GM23338 (cell line): ENCODE measurements around the gene TNNI2. TPM values are rescaled to one million over a fixed set of nuclear protein-coding genes. Genes with fewer than 3 reads are reported as not detected.

Experiments used
- ATAC-seq: fragments of 200-7000 bp; cut with Tn5 transposase; 3 replicates; pipeline ENCODE4 v1.9.1; 2020
- DNase-seq: peaks from one replicate; pipeline ENCODE4 v3.0.0-alpha.2; 2015; ENCODE audit warnings: low spot score
- H2AFZ ChIP-seq: fragments of 200-600 bp; sonication (generic); 2 replicates; pipeline ENCODE4 v1.8.0; 2016; ENCODE audit warnings: antibody characterized with exemption, mild to moderate bottlenecking, moderate library complexity
- H3F3A ChIP-seq: fragments of 200-600 bp; sonication (generic); replicated peaks from 2 replicates; pipeline ENCODE4 v1.8.0; 2017; ENCODE audit warnings: antibody characterized with exemption, mixed run types, low read depth
- H3K27ac ChIP-seq: fragments of 200-600 bp; sonication (generic); 2 replicates; pipeline ENCODE4 v1.6.1; 2016; ENCODE audit warnings: low read depth
- H3K27me3 ChIP-seq: fragments of 200-600 bp; sonication (generic); 2 replicates; pipeline ENCODE4 v1.8.0; 2016; ENCODE audit warnings: mild to moderate bottlenecking, mixed run types, moderate library complexity; ENCODE audit not compliant: insufficient read depth
- H3K36me3 ChIP-seq: fragments of 200-600 bp; sonication (generic); 2 replicates; pipeline ENCODE4 v1.8.0; 2016; ENCODE audit warnings: mild to moderate bottlenecking; ENCODE audit not compliant: insufficient read depth
- H3K4me1 ChIP-seq: fragments of 200-600 bp; sonication (generic); 2 replicates; pipeline ENCODE4 v1.8.0; 2016; ENCODE audit warnings: mild to moderate bottlenecking, moderate library complexity; ENCODE audit not compliant: insufficient read depth
- H3K4me2 ChIP-seq: fragments of 200-600 bp; sonication (generic); 2 replicates; pipeline ENCODE4 v1.7.1; 2017; ENCODE audit warnings: mixed run types
- H3K4me3 ChIP-seq: fragments of 200-600 bp; sonication (generic); 2 replicates; pipeline ENCODE4 v1.6.1; 2016; ENCODE audit warnings: mixed run types
- H3K79me2 ChIP-seq: fragments of 200-600 bp; sonication (generic); replicated peaks from 2 replicates; pipeline ENCODE4 v1.8.0; 2017; ENCODE audit warnings: mild to moderate bottlenecking; ENCODE audit not compliant: insufficient read depth
- H3K9me2 ChIP-seq: fragments of 200-600 bp; sonication (generic); 2 replicates; pipeline ENCODE4 v1.8.0; 2017; ENCODE audit not compliant: insufficient read depth
- H4K20me1 ChIP-seq: fragments of 200-600 bp; sonication (generic); replicated peaks from 2 replicates; pipeline ENCODE4 v1.8.0; 2017; ENCODE audit warnings: mild to moderate bottlenecking; ENCODE audit not compliant: insufficient read depth
- H3K27ac Mint-ChIP-seq: 2 replicates; pipeline ENCODE4 v1.8.0; 2020; ENCODE audit warnings: inconsistent platforms, mild to moderate bottlenecking, moderate library complexity, mixed read lengths
- H3K27me3 Mint-ChIP-seq: 3 replicates; pipeline ENCODE4 v1.8.0; 2022; ENCODE audit warnings: low read depth, mild to moderate bottlenecking, moderate library complexity, mixed read lengths, inconsistent platforms; ENCODE audit not compliant: insufficient read depth, poor library complexity
- H3K36me3 Mint-ChIP-seq: 3 replicates; pipeline ENCODE4 v1.8.0; 2021; ENCODE audit warnings: low read depth, mild to moderate bottlenecking, inconsistent platforms, moderate library complexity, mixed read lengths
- H3K4me1 Mint-ChIP-seq: 3 replicates; pipeline ENCODE4 v1.8.0; 2020; ENCODE audit warnings: mild to moderate bottlenecking, inconsistent platforms, mixed read lengths
- H3K4me3 Mint-ChIP-seq: 3 replicates; pipeline ENCODE4 v1.8.0; 2021; ENCODE audit warnings: moderate library complexity, mild to moderate bottlenecking, inconsistent platforms, mixed read lengths
- H3K9me3 Mint-ChIP-seq: 3 replicates; pipeline ENCODE4 v1.8.0; 2020; ENCODE audit warnings: moderate library complexity, mild to moderate bottlenecking, inconsistent platforms, mixed read lengths
- CREB1 ChIP-seq: fragments of 250-450 bp; sonication (Bioruptor Pico); IDR thresholded peaks from 2 replicates; pipeline ENCODE4 v1.5.0; 2020; ENCODE audit warnings: low read depth, mild to moderate bottlenecking, moderate library complexity
- EZH2 ChIP-seq: fragments of 200-600 bp; sonication (generic); IDR thresholded peaks from one replicate; pipeline ENCODE4 v1.8.0; 2017; ENCODE audit warnings: antibody characterized with exemption, mild to moderate bottlenecking, low read depth; ENCODE audit not compliant: unreplicated experiment
- JUNB ChIP-seq: IDR thresholded peaks from one replicate; pipeline ENCODE4 v1.6.1; 2016; ENCODE audit warnings: antibody characterized with exemption; ENCODE audit not compliant: unreplicated experiment
- NANOG ChIP-seq: IDR thresholded peaks from 2 replicates; pipeline ENCODE4 v1.6.1; 2016; ENCODE audit warnings: antibody characterized with exemption, borderline replicate concordance
- POLR2AphosphoS5 ChIP-seq: IDR thresholded peaks from 2 replicates; pipeline ENCODE4 v1.6.1; 2016; ENCODE audit warnings: antibody characterized with exemption, low read depth
- STAT1 ChIP-seq: IDR thresholded peaks from one replicate; pipeline ENCODE4 v1.6.1; 2016; ENCODE audit warnings: antibody characterized with exemption; ENCODE audit not compliant: unreplicated experiment
- ZNF114 ChIP-seq: fragments of 250-450 bp; sonication (Bioruptor Pico); IDR thresholded peaks from 2 replicates; pipeline ENCODE4 v1.5.0; 2020; ENCODE audit warnings: mild to moderate bottlenecking, moderate library complexity
- ZNF331 ChIP-seq: fragments of 250-450 bp; sonication (Bioruptor Pico); IDR thresholded peaks from 2 replicates; pipeline ENCODE4 v1.5.0; 2020; ENCODE audit warnings: low read depth, mild to moderate bottlenecking, moderate library complexity
- polyA plus RNA-seq: library from polyadenylated mRNA; unstranded; fragments of >200 nt; fragmentation: Nextera tagmentation; extraction: Ambion mirVana; gene quantifications from 2 replicates; pipeline ENCODE4 v1.2.1, GENCODE V29; 2016
- total RNA-seq: library from RNA; depleted of rRNA; stranded (reverse); fragments of >200 nt; shearing (Covaris generic); gene quantifications from 2 replicates; pipeline ENCODE4 v1.2.3, GENCODE V29; 2014
- TF ChIP-seq, protein P1 (sequence below): IDR thresholded peaks from one replicate; pipeline ENCODE4 v1.6.1; 2018; ENCODE audit warnings: antibody characterized with exemption; ENCODE audit not compliant: unreplicated experiment
- TF ChIP-seq, protein P2 (sequence below): fragments of 250-450 bp; sonication (Bioruptor Pico); IDR thresholded peaks from 2 replicates; pipeline ENCODE4 v1.5.0; 2020; ENCODE audit warnings: mild to moderate bottlenecking, moderate library complexity
- TF ChIP-seq, protein P3 (sequence below): IDR thresholded peaks from 2 replicates; pipeline ENCODE4 v1.6.1; 2016; ENCODE audit warnings: antibody characterized with exemption

TNNI2 gene
- total and polyA plus RNA-seq, 2 experiments from 2014 or later: not detected

DNA sequence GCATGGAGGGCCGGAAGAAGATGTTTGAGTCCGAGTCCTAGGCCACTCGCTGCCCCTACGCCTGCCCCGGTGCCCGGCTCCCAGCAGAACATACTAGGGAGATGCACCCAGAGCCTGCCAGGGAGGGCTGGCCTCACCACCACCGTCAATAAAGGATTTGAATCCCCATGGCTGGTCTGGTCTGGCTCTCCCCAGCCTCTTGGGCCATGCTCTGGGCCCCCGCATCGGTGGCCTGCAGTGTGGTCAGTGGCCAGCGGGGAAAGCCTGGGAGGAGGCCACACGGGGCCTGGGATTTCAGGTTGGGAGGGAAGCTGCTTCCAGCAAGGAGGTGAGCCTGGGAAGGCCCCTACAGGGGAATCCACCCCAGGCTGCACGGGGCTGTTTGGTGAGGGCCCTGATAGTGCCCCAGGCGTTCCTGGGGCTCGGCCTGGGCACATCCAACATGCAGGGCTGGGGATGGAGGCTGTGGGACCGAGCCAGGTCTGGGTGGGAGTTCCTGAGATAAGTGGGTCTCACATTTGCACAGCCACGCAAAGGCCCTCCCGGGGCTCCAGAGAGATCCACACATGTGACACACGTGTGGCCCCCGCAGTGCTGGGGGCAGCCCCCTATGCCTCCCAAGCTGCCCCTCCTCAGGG is 2.8 kb downstream of the TNNI2 start (continued):
- TF ChIP-seq, protein P1, sequence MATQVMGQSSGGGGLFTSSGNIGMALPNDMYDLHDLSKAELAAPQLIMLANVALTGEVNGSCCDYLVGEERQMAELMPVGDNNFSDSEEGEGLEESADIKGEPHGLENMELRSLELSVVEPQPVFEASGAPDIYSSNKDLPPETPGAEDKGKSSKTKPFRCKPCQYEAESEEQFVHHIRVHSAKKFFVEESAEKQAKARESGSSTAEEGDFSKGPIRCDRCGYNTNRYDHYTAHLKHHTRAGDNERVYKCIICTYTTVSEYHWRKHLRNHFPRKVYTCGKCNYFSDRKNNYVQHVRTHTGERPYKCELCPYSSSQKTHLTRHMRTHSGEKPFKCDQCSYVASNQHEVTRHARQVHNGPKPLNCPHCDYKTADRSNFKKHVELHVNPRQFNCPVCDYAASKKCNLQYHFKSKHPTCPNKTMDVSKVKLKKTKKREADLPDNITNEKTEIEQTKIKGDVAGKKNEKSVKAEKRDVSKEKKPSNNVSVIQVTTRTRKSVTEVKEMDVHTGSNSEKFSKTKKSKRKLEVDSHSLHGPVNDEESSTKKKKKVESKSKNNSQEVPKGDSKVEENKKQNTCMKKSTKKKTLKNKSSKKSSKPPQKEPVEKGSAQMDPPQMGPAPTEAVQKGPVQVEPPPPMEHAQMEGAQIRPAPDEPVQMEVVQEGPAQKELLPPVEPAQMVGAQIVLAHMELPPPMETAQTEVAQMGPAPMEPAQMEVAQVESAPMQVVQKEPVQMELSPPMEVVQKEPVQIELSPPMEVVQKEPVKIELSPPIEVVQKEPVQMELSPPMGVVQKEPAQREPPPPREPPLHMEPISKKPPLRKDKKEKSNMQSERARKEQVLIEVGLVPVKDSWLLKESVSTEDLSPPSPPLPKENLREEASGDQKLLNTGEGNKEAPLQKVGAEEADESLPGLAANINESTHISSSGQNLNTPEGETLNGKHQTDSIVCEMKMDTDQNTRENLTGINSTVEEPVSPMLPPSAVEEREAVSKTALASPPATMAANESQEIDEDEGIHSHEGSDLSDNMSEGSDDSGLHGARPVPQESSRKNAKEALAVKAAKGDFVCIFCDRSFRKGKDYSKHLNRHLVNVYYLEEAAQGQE: no peak
- no peak for TF ChIP-seq NANOG

DNA sequence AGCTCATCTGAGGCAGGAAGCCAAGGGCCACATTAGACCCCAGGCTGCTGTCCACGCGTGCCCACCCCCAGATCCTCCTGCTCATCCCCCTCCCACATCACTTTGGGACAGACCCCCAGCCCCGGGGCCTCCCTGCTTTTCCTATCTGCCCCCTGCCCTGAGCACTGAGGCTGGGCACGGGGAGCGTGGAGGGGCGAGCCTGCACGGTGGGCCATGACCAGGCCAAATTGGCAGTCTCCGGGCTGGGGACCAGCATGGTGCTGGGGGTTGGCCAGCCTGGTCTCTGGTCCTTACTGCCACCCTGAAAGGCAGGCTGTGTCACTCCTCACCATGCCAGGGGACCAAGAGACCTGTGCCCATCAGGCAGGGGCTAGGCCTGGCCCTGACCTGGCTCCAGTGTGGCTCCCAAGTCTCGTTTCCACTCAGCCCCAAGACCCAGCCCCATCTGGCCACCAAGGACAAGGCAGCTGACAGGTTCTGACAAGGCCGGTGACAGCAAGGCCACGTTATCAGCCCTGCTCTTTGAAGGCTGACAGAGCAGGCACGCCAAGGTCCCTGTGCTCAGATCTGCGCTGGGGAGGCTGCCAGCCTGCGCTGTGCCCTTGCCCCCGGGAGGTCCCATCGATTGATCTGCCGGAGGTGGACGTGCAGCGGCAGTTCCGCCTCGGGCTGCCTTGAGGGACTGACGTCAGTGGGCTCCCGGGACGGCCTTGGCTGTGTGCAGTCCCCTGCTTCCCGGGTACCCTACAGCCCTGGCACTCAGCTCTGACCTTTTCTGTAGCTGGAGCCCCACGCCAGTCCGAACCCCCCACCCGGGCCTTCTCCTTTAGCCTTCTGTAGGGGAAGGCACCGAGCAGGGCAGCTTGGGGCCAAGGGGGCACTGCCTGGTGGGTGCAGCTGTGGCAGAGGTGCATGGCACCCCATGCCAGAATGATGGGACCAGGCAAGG is 3.6 kb downstream of the TNNI2 start:
- H3K27ac Mint-ChIP-seq: no peak overlapping the region
- Histone ChIP-seq H2AFZ (no peak overlapping the region), H3K9me2 (no peaks in the 10 kb centered on the region), H3K4me3 (no peak overlapping the region), H3K27me3 (no peaks in the 10 kb centered on the region), H3K4me2 (no peak overlapping the region), H3K27ac (no peak overlapping the region), H3K36me3 (no peaks in the 10 kb centered on the region), H3K79me2 (no peaks in the 10 kb centered on the region), H3F3A (no peaks in the 10 kb centered on the region), H3K4me1 (no peaks in the 10 kb centered on the region), H4K20me1 (no peaks in the 10 kb centered on the region)
- no peaks in the 10 kb centered on the region; the same call in 2 of the 3 replicates for H3K9me3 Mint-ChIP-seq
- no peaks in the 10 kb centered on the region for H3K36me3 Mint-ChIP-seq
- DNase-seq (no peak), ATAC-seq (no peak)
- no peaks in the 10 kb centered on the region for H3K4me1 Mint-ChIP-seq
- H3K4me3 Mint-ChIP-seq: no peak overlapping the region
- peaks cover 7% of the 10 kb centered on the region for H3K27me3 Mint-ChIP-seq
- TF ChIP-seq STAT1 (no peak), ZNF331 (CRISPR knock-in tag) (no peak), ZNF114 (CRISPR knock-in tag) (no peak), POLR2AphosphoS5 (no peak), CREB1 (no peak), JUNB (no peak), EZH2 (no peak)
- TF ChIP-seq, protein P2, sequence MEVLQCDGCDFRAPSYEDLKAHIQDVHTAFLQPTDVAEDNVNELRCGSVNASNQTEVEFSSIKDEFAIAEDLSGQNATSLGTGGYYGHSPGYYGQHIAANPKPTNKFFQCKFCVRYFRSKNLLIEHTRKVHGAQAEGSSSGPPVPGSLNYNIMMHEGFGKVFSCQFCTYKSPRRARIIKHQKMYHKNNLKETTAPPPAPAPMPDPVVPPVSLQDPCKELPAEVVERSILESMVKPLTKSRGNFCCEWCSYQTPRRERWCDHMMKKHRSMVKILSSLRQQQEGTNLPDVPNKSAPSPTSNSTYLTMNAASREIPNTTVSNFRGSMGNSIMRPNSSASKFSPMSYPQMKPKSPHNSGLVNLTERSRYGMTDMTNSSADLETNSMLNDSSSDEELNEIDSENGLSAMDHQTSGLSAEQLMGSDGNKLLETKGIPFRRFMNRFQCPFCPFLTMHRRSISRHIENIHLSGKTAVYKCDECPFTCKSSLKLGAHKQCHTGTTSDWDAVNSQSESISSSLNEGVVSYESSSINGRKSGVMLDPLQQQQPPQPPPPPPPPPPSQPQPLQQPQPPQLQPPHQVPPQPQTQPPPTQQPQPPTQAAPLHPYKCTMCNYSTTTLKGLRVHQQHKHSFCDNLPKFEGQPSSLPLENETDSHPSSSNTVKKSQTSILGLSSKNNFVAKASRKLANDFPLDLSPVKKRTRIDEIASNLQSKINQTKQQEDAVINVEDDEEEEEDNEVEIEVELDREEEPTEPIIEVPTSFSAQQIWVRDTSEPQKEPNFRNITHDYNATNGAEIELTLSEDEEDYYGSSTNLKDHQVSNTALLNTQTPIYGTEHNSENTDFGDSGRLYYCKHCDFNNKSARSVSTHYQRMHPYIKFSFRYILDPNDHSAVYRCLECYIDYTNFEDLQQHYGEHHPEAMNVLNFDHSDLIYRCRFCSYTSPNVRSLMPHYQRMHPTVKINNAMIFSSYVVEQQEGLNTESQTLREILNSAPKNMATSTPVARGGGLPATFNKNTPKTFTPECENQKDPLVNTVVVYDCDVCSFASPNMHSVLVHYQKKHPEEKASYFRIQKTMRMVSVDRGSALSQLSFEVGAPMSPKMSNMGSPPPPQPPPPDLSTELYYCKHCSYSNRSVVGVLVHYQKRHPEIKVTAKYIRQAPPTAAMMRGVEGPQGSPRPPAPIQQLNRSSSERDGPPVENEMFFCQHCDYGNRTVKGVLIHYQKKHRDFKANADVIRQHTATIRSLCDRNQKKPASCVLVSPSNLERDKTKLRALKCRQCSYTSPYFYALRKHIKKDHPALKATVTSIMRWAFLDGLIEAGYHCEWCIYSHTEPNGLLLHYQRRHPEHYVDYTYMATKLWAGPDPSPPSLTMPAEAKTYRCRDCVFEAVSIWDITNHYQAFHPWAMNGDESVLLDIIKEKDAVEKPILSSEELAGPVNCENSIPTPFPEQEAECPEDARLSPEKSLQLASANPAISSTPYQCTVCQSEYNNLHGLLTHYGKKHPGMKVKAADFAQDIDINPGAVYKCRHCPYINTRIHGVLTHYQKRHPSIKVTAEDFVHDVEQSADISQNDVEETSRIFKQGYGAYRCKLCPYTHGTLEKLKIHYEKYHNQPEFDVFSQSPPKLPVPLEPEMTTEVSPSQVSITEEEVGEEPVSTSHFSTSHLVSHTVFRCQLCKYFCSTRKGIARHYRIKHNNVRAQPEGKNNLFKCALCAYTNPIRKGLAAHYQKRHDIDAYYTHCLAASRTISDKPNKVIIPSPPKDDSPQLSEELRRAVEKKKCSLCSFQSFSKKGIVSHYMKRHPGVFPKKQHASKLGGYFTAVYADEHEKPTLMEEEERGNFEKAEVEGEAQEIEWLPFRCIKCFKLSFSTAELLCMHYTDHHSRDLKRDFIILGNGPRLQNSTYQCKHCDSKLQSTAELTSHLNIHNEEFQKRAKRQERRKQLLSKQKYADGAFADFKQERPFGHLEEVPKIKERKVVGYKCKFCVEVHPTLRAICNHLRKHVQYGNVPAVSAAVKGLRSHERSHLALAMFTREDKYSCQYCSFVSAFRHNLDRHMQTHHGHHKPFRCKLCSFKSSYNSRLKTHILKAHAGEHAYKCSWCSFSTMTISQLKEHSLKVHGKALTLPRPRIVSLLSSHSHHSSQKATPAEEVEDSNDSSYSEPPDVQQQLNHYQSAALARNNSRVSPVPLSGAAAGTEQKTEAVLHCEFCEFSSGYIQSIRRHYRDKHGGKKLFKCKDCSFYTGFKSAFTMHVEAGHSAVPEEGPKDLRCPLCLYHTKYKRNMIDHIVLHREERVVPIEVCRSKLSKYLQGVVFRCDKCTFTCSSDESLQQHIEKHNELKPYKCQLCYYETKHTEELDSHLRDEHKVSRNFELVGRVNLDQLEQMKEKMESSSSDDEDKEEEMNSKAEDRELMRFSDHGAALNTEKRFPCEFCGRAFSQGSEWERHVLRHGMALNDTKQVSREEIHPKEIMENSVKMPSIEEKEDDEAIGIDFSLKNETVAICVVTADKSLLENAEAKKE (CRISPR knock-in tag): no peak
- TF ChIP-seq, protein P3, sequence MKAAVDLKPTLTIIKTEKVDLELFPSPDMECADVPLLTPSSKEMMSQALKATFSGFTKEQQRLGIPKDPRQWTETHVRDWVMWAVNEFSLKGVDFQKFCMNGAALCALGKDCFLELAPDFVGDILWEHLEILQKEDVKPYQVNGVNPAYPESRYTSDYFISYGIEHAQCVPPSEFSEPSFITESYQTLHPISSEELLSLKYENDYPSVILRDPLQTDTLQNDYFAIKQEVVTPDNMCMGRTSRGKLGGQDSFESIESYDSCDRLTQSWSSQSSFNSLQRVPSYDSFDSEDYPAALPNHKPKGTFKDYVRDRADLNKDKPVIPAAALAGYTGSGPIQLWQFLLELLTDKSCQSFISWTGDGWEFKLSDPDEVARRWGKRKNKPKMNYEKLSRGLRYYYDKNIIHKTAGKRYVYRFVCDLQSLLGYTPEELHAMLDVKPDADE: no peak
